ENCODE results near the gene ERO1A.

ERO1A gene

DNA sequence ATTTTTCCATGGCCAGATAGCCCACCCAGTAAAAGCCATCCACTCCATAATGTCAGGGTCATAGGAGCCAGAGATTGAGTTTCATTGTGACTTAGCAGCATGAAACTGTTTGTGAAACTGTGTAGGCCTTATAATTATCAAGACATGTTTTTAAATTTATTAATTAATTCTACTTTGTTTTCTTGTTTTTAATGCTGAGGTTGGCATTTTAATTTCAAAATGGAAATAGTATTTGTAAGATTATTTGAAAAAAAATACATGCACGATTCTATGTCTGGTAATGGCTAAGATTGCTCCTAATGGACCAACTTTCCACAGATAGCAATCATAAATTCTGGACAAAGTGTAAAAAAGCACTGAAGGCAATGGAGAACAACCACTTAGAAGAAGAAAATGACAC, 75.7 kb downstream of the ERO1A start:
- H3K4me3 ChIP-seq (ENCODE audit: low read depth, low read length), result no peak overlapping the region
- TF ChIP-seq, protein P1, sequence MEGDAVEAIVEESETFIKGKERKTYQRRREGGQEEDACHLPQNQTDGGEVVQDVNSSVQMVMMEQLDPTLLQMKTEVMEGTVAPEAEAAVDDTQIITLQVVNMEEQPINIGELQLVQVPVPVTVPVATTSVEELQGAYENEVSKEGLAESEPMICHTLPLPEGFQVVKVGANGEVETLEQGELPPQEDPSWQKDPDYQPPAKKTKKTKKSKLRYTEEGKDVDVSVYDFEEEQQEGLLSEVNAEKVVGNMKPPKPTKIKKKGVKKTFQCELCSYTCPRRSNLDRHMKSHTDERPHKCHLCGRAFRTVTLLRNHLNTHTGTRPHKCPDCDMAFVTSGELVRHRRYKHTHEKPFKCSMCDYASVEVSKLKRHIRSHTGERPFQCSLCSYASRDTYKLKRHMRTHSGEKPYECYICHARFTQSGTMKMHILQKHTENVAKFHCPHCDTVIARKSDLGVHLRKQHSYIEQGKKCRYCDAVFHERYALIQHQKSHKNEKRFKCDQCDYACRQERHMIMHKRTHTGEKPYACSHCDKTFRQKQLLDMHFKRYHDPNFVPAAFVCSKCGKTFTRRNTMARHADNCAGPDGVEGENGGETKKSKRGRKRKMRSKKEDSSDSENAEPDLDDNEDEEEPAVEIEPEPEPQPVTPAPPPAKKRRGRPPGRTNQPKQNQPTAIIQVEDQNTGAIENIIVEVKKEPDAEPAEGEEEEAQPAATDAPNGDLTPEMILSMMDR (IDR thresholded peaks at IDR 0.05), result no peak
- H3K27ac ChIP-seq, result no peak overlapping the region
- H3K4me2 ChIP-seq (ENCODE audit: low read length), result no peak overlapping the region
- no peaks in the 10 kb centered on the region for H3K27me3 ChIP-seq (ENCODE audit: control insufficient read depth, insufficient read depth, low read length)
- H3K9ac ChIP-seq, result no peak overlapping the region
- no peaks in the 10 kb centered on the region for H3K9me3 ChIP-seq (ENCODE audit: control insufficient read depth, low read length)
- H3K79me2 ChIP-seq, result no peaks in the 10 kb centered on the region
- H3K36me3 ChIP-seq (ENCODE audit: control insufficient read depth, insufficient read depth, low read length), result peaks cover 2% of the 10 kb centered on the region
- H2AFZ ChIP-seq, result no peak overlapping the region
- H3K4me1 ChIP-seq, result no peaks in the 10 kb centered on the region

DNA sequence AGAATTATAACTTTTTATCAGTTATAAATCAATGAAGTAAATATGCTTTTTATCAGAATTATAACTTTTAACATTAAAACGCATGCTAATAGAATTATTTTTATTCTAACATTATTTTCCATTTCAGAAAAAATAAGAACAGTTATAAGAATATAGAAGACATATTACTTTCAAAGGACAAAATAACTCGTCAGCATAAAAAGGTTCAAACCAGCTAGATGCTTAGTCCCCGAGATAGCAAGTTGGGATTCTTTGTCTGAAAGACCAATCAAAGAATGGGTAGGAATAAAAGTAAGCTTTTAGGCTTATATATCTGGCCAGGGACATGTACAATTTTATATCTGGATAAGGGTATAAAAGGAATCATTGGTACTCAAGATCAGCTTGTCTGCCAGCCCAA, 76.8 kb downstream of the ERO1A start:
- Histone ChIP-seq H3K27ac (no peak overlapping the region), H3K9me3 (ENCODE audit: control insufficient read depth, low read length) (no peaks in the 10 kb centered on the region), H3K79me2 (no peaks in the 10 kb centered on the region), H3K4me3 (ENCODE audit: low read depth, low read length) (no peak overlapping the region), H3K36me3 (ENCODE audit: control insufficient read depth, insufficient read depth, low read length) (peaks cover 2% of the 10 kb centered on the region), H3K4me1 (no peaks in the 10 kb centered on the region), H3K27me3 (ENCODE audit: control insufficient read depth, insufficient read depth, low read length) (no peaks in the 10 kb centered on the region), H3K9ac (no peak overlapping the region), H2AFZ (no peak overlapping the region), H3K4me2 (ENCODE audit: low read length) (no peak overlapping the region)
- TF ChIP-seq, protein P1 (IDR thresholded peaks at IDR 0.05), result no peak

GRCh38 chr14:52610187-52610586, 85.2 kb downstream of the ERO1A start:
- Histone ChIP-seq H3K4me3 (ENCODE audit: low read depth, low read length) (no peak overlapping the region), H3K36me3 (ENCODE audit: control insufficient read depth, insufficient read depth, low read length) (no peaks in the 10 kb centered on the region), H3K4me1 (no peaks in the 10 kb centered on the region), H3K9me3 (ENCODE audit: control insufficient read depth, low read length) (no peaks in the 10 kb centered on the region), H3K9ac (no peak overlapping the region), H3K27me3 (ENCODE audit: control insufficient read depth, insufficient read depth, low read length) (no peaks in the 10 kb centered on the region), H2AFZ (no peak overlapping the region), H3K79me2 (no peaks in the 10 kb centered on the region), H3K27ac (no peak overlapping the region), H3K4me2 (ENCODE audit: low read length) (no peak overlapping the region)
- TF ChIP-seq, protein P1 (IDR thresholded peaks at IDR 0.05), result no peak

GRCh38 chr14:52609445-52610044, 85.8 kb downstream of the ERO1A start:
- no peak overlapping the region for H3K4me3 ChIP-seq (ENCODE audit: low read depth, low read length)
- no peaks in the 10 kb centered on the region for H3K36me3 ChIP-seq (ENCODE audit: control insufficient read depth, insufficient read depth, low read length)
- H3K4me2 ChIP-seq (ENCODE audit: low read length), result no peak overlapping the region
- H3K27ac ChIP-seq, result no peak overlapping the region
- H3K79me2 ChIP-seq, result no peaks in the 10 kb centered on the region
- no peaks in the 10 kb centered on the region for H3K4me1 ChIP-seq
- TF ChIP-seq, protein P1 (IDR thresholded peaks at IDR 0.05), result no peak
- no peak overlapping the region for H3K9ac ChIP-seq
- no peak overlapping the region for H2AFZ ChIP-seq
- no peaks in the 10 kb centered on the region for H3K27me3 ChIP-seq (ENCODE audit: control insufficient read depth, insufficient read depth, low read length)
- H3K9me3 ChIP-seq (ENCODE audit: control insufficient read depth, low read length), result no peaks in the 10 kb centered on the region

DNA sequence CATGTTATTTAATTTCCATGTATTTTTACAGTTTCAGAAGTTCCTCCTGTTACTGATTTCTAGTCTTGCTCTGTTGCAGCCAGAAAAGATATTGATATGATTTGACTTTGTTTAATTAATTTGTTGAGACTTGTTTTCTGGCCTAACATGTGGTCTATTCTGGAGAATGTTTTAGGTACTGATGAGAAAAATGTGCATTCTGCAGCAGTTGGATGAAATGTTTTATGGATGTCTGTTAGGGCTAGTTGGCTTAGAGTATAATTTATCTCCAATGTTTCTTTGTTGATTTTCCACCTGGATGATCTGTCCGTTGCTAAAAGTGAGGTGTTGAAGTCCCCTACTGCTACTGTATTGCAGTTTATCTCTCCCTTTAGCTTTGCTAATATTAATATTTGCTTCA, 88.3 kb downstream of the ERO1A start:
- no peak overlapping the region for H2AFZ ChIP-seq
- no peak overlapping the region for H3K4me3 ChIP-seq (ENCODE audit: low read depth, low read length)
- no peaks in the 10 kb centered on the region for H3K36me3 ChIP-seq (ENCODE audit: control insufficient read depth, insufficient read depth, low read length)
- TF ChIP-seq, protein P1 (IDR thresholded peaks at IDR 0.05), result no peak
- no peaks in the 10 kb centered on the region for H3K79me2 ChIP-seq
- no peak overlapping the region for H3K9ac ChIP-seq
- no peak overlapping the region for H3K27ac ChIP-seq
- no peaks in the 10 kb centered on the region for H3K27me3 ChIP-seq (ENCODE audit: control insufficient read depth, insufficient read depth, low read length)
- no peaks in the 10 kb centered on the region for H3K4me1 ChIP-seq
- H3K9me3 ChIP-seq (ENCODE audit: control insufficient read depth, low read length), result no peaks in the 10 kb centered on the region
- no peak overlapping the region for H3K4me2 ChIP-seq (ENCODE audit: low read length)
